Keratinocyte (primary cell): ENCODE data around the gene ACTR3C.
"Not testable (repeated sequence)": the region's sequence is repeated elsewhere in the genome, so short reads cannot be mapped to it uniquely, and the experiment has no call there.

Experiments
- EZH2 ChIP-seq: IDR thresholded peaks from one replicate; pipeline ENCODE4 v1.6.1; 2012; ENCODE audit warnings: inconsistent platforms, mild to moderate bottlenecking, low read length, moderate library complexity
- TF ChIP-seq, protein P1 (sequence below), 3 experiments: IDR thresholded peaks in 1 of 3; conservative IDR thresholded peaks in 1 of 3; optimal IDR thresholded peaks in 1 of 3; 2 replicates in 2 of 3; 3 replicates in 1 of 3; pipeline versions ENCODE3 to v1.5.1; 2011; ENCODE audit warnings: low read length in 3 of 3, mild to moderate bottlenecking in 3 of 3, moderate library complexity in 2 of 3, control low read depth in 1 of 3, inconsistent platforms in 1 of 3; ENCODE audit not compliant: insufficient read depth in 2 of 3; ENCODE audit errors: extremely low read depth in 1 of 3

DNA sequence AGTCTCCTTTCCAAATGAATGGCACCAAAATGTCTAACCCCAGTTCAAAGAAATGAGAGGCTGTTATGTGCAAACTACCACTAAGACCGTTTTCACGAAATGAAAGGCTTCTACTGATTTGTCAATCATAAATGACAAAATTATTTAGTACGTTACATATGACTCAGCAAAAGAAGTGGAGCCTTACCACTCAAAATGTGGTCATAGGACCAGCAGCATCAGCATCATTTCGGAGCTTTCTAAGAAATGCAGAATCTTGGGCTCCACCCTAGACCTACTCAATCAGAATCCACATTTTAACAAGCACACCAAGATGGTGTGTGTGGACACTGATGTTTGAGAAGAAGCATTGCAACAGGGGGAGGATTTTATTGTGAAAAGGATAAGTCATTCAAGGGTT lies 120.5 kb downstream of the ACTR3C start:
- TF ChIP-seq, protein P1, sequence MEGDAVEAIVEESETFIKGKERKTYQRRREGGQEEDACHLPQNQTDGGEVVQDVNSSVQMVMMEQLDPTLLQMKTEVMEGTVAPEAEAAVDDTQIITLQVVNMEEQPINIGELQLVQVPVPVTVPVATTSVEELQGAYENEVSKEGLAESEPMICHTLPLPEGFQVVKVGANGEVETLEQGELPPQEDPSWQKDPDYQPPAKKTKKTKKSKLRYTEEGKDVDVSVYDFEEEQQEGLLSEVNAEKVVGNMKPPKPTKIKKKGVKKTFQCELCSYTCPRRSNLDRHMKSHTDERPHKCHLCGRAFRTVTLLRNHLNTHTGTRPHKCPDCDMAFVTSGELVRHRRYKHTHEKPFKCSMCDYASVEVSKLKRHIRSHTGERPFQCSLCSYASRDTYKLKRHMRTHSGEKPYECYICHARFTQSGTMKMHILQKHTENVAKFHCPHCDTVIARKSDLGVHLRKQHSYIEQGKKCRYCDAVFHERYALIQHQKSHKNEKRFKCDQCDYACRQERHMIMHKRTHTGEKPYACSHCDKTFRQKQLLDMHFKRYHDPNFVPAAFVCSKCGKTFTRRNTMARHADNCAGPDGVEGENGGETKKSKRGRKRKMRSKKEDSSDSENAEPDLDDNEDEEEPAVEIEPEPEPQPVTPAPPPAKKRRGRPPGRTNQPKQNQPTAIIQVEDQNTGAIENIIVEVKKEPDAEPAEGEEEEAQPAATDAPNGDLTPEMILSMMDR (optimal IDR thresholded peaks at IDR 0.05 in 1 of 3, IDR thresholded peaks at IDR 0.05 in 1 of 3, conservative IDR thresholded peaks at IDR 0.05 in 1 of 3; ENCODE audit: extremely low read depth in 1 of 3, insufficient read depth in 2 of 3, low read length in 3 of 3): not testable (repeated sequence)
- TF ChIP-seq EZH2: not testable (repeated sequence)
